GM20431 (cell line): Measurements from ENCODE around the gene DPP10.

Experiments
- in situ Hi-C: fragments of 300-500 bp; cut with MseI, MboI; formaldehyde crosslinking; loops from one replicate; pipeline ENCODE4 v1.15.0; 2020; ENCODE audit warnings: low sequenced_read_pairs; ENCODE audit not compliant: unreplicated experiment

The DPP10 gene

DNA sequence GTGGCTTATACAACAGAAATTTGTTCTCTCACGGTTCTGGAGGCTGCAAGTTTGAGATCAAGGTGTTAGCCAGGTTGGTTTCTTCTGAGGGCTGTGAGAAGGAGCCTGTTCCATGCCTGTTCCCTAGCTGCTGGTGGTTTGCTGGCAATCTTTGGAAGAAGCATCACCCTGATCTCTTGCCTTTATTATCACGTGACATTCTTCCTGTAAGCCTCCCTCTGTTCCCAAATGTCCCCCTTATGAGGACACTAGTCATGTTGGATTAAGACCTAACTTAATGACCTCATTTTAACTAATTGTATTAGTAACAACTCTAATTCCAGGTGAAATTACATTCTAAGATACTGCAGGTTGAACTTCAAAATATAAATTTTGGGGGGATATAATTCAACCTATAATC, 135.2 kb downstream of the DPP10 start:
- in situ Hi-C loops: no loop called here

DNA sequence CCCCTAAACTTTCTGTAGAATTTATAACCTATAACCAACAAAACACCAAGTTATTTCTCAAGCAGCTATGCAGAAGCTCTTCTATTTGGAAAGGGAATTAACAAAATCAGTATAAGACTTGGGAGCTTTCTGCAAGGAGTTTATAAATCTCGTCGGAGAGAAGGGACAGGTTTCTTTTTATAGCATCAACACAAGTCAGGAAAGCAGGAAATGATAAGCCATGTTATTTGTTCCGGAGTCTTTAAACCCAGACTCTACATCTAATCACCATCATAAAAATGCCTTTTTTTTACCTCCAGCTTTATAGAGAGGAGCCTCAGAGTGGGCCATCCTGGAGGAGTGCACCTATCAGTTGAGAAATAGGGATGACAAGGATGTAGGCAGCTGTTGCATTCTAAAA, 137.1 kb downstream of the DPP10 start:
- in situ Hi-C loops: no loop called here

DNA sequence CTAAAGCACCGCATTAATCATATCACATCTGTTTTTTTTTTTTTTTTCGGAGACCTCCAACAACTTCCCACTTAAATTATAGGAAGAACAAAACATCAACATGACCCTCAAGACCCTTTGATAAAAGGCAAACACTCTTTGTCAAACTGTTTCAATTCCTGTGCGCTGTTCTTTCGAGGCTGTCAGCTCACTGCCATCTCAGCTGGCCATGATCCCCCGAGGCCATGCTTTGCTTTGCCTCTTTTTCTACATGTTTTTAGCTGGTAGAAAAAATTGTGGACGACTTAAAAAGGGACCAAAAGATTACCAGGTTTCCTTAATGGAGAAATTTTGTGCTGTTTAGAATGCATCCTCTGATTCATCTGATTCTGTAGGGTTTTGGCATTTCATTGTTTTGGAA, 138.2 kb downstream of the DPP10 start:
- in situ Hi-C loops: no loop called here

DNA sequence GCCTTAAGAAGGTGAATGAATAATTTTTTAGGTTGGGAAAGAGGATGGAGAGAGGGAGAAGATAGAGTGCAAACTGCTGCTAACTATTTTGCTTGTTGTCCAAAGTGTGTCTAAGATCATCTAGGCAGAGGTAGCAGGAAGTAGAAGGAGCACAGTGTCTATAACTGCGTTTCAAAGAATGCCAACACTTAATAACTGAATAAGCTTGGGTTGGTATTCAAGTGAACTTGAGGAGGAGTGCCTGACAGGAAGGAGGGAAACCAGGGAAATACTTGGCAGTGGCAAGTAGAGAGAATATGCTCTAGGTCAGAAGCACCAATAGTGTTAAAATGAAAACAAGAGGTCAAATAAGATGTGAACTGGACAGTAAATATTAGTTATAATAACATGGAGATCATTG, 155.9 kb downstream of the DPP10 start:
- in situ Hi-C loops: no loop called here

DNA sequence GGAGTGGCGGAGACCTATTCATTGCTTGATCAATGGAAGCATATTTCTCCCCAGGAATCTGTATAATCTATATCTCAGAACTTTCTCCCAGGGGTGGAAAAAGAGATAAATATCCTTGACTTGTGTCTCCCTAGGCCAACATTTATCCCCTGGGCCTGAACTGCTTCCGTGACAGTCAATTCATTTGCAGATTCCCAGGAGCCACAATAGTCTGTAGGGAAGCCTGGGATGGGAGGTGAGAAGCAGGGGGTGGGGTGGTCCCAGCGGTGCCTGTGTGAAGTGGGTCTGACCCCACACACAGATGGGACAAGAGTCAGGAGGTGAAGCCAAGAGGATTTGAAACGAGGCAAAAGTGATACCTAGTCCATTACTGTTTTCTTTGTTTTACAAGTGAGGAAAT, 166.8 kb downstream of the DPP10 start:
- in situ Hi-C loops: no loop called here

DNA sequence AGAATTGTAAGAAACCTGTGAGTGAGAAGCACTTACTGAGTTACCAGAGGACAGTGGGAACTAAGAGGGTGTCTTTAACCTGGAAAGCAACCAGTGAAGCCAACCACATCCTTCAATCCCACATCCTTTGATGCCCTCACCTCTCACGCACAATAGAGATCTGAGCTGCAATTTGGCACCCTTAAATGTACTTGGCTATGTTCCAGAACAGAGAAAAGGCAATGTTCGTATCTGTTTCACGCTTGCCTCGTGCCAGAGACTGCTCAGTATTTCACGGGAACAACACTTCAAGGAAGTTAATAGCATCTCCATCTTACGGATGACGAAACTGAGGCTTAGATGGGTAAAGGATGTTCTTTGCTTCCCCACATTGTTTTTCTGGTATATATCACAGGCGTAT, 167.4 kb downstream of the DPP10 start:
- in situ Hi-C loops: no loop called here

DNA sequence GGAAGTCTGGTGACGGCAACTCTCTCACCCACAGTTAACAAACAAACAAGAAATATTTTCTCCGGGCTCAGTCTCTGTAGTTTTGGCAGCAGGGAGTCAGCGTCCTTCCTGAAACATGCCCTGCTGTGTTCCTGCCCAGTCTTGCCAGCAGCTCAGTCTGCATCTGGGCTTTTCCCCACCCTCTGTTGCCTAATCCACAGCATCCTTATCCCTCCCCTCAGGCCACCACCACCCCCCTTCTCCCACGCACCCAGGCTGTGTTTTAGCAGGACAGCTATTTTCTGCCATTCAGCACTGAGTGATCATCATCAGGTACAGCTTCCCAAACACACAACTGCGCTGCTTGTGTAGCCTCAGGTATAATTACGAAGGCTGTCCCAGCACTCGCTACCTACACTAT, 168.2 kb downstream of the DPP10 start:
- in situ Hi-C loops: no loop called here

DNA sequence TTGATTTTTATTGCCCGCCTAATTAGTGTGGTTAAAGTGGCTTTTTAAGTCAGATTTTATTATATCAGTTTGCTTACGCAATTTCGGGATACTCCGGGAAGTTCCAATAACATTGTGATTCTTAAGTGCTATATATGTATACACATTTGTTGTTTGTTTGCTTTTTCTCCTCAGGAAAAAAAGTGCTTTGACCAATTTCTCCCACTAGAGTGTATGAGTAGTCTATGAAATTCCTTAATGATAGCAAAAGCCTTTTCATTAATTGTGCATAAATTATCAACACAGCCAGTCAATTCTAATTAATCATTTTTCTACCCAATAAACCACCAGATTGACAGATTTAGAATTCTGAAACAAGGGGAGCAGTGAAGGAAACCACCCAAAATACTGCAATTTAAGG, 172.2 kb downstream of the DPP10 start:
- in situ Hi-C loops: no loop called here

DNA sequence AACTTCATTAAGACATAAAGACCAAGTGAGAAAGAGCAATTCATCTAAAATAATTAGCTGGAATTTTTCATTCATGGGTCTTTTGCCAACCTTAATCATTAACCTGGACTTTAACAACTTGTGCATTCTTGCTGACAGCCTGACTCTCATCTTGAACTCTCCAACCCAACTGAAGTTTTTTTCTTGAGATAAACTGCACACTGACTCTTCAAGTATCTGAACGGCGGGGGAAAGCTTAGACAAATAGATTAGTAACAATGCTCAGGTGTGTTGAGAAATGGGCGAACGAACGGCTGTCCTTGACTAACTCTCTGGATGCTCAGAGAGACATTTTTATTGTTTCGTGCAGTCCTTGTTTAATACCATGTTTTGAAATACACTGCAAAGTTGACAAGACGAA, 186.0 kb downstream of the DPP10 start:
- in situ Hi-C loops: no loop called here

DNA sequence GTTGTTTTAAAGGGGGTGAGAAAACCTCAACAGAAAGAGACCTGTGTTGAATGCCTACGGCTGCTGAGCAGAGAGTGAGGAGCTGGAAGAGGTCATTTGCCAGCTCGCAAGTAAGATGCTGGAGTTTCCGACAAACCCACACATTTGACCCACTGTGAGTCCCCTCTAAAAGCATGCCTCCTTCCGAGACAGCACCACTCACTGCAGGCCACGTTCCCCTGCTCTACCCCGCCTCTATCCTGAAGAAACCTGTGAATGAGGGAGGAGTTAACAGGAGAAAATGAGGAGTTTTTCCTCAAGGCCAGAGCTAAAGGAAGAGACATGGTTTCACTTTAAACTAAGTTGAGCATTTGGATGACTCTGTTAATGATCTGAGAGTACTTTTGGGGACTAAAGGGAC, 188.7 kb downstream of the DPP10 start:
- in situ Hi-C loops: no loop called here

DNA sequence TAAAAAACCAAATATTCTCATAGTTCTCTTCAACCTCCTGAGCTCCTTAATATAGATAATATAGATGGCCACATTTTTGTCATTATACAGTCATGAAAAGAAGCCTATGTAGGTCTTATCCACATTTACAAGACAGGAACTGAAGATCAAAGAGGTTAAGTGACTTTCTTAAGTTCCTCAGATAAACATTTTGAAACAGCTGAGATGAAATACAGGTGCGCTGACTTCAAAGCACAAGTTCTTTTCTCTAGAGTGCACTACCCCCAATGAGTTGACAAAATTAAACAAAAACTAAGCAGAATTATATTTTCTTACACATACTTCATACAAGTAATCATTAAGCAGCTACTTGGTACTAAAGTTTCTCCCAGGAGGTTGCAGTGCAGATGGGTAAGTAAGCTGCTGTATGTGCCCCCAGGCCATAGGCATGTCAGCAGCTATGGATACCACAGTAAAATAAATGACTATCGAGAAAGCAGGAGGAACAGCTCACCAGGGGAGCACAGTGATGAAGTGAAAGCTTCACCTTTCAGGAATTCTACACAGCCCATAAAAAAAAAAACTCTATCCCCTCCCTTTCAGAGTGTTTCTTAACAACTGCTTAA, 199.8 kb downstream of the DPP10 start:
- in situ Hi-C loops: no loop called here

DNA sequence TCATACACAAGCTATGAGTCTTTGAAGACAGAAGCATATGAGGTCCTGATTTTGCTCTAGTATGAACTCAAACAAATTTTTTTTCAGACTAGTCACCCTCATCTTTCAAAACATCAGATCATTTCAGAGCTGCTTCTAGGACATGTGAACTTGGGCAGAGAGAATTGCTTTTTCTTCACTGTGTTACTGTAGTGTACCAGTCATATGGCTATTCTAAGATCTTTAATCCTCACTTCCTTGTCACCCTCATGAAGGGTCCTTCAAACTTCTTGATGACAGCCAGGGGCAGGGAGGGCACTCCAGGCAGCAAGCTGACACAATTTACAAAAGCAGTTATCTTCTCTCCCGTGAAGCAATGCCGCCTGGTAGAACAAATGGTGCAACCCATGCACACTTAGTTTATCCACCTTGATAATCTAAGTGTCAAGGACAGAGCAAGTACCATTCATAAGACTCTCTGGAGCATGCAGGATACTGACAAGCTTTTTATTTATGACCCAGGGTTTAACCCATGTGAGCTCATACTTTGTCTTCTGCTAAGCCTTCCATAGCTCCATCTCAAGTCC, 200.6 kb downstream of the DPP10 start:
- in situ Hi-C loops: no loop called here

DNA sequence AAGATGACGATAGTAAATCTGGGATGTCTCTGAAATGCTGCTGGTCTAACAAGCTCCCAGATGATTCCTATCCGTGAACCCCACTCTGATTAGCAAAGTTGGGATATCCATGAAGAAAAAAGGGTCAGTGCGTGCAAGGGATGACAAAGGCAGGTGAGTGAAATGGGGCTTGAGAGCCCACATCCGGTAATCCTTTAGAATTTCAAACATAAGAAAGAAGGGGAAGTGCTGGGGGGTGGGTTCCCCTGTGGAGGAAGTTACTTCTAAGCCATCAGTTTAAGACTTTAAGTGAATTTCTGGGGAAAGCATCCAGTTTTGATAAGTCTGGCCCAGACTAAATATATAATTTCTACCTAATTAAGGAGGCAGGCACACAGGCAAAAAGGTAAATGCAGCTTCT, 209.5 kb downstream of the DPP10 start:
- in situ Hi-C loops: no loop called here

DNA sequence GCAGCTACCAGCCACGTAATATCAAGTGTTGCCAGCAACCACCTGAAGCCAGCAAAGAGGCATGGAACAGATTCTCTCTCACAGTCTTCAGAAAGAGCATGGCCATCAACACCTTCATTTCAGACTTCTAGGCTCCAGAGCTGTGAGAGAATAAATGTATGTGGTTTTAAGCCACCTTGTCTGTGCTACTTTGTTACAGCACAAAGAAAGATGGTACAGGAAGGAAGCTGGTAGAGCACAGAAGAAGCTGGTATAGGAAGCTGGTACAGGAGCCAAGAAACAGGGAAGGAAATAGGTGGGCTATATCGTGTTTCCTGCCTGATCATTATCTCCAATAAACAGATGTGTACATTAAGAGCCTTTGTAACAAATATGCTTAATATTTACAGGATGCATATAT, 217.4 kb downstream of the DPP10 start:
- in situ Hi-C loops: no loop called here

DNA sequence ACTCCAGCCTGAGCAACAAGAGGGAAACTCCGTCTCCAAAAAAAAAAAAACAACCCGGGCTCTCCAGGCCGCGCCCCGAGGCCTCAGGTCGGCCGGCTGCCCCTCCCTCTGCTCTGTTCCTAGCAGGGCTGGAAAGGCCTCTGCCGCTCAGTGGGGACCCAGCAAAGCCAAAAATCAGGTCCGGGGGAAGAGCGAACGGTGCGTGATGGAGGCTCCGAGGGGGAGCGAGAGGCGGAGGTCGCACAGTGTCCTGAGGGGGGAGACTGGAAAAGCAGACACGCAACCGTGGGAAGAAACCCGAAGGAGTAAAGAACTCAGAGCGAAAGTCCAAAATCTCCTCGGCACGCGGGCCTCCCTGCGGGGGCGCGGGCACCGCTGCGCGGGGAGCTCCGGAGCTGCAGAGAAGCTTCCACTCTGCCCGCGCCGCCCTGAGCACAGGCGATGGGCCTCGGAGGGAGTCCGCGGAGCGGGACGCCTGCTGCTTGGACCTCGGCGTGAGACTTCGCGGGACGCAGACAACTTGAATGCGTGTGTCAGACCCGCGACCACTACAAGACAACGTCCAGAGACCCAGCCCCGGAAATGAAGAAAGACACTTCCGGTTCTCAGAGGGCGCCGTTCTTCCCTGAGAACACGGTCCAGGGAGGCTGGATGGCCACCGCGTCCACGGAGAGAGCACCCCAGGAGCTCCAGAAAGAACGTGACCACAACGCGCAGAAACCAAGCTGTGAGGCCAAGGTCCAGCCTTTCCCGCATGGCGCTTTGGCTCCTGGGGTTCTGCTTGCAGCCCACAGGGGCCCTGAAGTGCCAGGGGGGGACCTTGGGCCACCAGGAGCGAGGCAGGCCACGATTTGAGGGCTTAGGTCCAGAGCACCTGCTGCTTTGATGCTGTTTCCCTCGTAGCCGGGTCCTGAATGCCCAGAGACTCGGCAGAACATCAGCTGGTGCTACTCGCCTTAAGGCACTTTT, 219.8 kb downstream of the DPP10 start:
- in situ Hi-C loops: no loop called here

DNA sequence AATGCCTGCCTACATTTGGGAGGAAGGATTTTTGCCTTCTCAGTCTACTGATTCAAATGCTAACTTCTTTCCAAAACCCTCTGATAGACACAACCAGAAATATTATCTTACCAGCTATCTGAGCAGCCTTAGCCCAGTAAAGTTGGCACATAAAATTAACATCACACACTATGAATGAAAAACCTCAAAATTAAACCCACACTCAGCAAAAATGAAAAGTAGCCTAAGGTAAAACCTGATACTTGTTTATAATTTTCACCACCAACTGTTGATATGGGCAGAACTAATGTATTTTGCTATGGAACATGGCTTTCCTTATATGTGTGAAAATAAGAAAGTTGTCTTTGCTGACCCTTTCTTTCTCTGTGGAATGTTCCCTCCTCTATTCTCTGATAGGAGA, 226.0 kb downstream of the DPP10 start:
- in situ Hi-C loops: no loop called here

DNA sequence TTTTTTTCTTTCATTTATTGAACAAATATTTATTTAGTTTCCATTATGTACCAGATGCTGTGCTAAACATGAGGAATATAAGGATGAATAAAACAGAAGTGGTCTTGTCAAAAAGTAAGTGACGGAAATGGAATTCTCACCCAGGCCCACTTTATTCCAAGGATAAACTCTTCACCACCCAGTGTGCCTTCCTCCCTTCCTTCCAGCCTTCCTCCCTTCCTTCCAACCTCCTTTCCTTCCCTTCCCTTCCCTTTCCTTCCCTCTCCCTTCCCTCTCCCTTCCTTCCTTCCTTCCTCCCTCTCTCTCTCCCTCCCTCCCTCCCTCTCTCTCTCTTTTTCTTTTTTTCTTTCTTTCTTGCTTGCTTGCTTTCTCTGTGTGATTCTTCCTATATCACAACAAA, 240.8 kb downstream of the DPP10 start:
- in situ Hi-C loops: no loop called here

DNA sequence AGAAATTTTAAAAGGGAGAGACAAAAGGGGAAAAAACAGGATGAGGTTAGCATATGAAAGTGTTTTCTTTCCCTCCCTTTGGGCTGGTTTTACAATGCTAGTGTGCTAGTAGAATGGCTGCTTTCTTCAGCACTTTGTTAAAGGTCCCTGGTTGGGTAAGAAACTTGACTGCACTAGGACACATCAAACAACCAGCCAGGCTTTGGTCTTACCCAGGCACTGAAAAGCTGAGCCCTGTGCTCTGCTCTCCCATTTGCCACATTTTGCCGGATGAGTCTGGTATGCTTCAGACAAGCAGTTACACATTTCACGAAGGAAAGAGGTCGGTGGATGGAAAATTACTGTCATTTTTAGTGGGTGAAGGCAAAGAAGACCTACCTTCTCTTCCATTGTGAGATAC, 242.0 kb downstream of the DPP10 start:
- in situ Hi-C loops: no loop called here

DNA sequence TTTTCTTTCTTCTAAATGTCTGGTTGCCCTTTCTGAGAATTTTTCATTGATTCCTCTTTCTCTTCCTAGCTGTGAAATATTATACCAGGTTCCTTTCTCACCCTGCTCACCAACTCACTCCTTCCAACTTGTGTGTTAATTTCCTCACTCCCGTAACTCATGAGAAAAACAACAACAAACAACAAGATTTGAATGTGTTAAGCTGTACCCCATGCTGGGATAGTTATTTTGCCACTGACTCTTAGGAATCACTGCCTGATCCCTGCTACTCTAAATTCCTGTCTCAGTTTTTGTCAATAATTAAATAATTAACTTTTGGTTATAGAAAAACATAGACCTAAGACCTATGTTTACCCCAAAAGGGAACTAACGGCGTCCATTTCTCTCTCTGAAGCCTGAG, 242.7 kb downstream of the DPP10 start:
- in situ Hi-C loops: no loop called here

DNA sequence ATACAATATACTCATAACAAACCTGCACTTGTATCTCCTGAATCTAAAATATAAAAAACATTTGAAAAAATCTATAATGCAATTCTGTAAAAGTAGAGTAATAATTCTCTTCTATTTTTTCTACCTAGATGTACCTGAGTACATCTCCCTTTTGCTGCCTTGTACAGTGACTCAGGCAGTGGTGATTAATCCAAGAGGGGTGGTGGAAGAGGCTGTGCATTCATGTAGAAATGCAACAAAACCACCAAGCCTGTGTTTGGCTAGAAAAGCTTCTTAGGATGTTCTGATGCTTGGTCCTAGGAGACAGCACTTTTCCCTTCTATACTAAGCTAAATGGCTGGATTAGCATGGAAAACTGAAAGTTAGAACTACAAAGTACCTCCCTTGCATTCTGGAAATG, 245.8 kb downstream of the DPP10 start:
- in situ Hi-C loops: no loop called here

DNA sequence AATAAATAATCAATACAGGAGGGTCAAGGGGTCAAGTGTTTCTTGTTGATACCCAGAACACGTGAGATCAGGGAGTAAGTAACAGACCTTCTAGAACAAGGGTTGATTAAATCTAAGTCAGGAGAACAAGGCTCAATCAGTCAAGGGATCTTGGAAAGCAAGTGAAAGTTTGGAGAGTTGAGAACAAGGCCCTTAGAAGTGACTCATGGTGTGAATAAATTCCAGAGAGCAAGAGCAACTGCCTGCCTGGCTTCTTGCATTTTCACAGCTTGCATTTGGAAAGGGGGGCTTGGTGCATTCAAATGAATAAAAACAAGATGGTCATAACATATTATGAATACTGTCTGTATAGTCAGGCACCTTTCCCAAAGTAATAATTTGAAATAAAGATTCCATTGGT, 256.1 kb downstream of the DPP10 start:
- in situ Hi-C loops: no loop called here
